GM23248 (cell line): ENCODE data around the gene OR2A2.

Experiments used
- EZH2 ChIP-seq: fragments of 200-600 bp; sonication (generic); IDR thresholded peaks from 2 replicates; pipeline ENCODE4 v1.6.1; 2018; ENCODE audit warnings: antibody characterized with exemption, mild to moderate bottlenecking; ENCODE audit not compliant: insufficient read depth, poor library complexity, severe bottlenecking
- EZH2phosphoT487 ChIP-seq: fragments of 200-600 bp; sonication (generic); IDR thresholded peaks from 2 replicates; pipeline ENCODE4 v1.6.1; 2018; ENCODE audit warnings: antibody characterized with exemption, moderate library complexity, mild to moderate bottlenecking, low read depth; ENCODE audit not compliant: insufficient read depth

DNA sequence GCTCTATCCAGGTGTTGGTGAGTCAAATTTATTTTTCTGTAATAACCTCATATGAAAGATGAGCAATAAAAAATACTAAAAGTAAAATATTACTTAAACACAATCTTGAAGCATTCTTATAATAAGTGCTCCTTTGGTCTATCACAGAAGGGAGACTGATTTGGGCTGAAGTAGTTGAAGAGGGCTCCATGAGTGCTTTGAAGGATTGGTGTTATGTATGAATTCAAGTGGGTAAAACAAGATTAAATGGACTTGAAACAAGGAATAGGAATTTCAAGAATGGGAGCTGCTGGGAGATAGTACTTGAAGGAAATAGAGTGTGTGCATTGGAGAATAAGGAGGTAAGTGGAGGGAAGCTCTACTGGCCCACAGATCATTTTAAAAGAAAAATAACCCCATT is 7.3 kb upstream of the OR2A2 start:
- no peak for TF ChIP-seq EZH2
- no peak for TF ChIP-seq EZH2phosphoT487
